Measurements from ENCODE around the gene FAM170A.

Gene FAM170A

GRCh38 chr5:119629339-119629738 lies at the start of gene FAM170A:
Gene FAM170A, plus strand, starts transcription at chr5:119629558. Its CDS starts 211 bp downstream, at chr5:119629769.
- DNase-seq (ENCODE audit: low read depth in 2 of 2) = no peak

GRCh38 chr5:119582987-119583386 lies 46.4 kb upstream of the FAM170A start:
- DNase-seq (ENCODE audit: low read depth in 2 of 2) = no peak

GRCh38 chr5:119583684-119584083 lies 45.7 kb upstream of the FAM170A start:
- DNase-seq (ENCODE audit: low read depth in 2 of 2) = no peak

GRCh38 chr5:119596046-119596445 lies 33.3 kb upstream of the FAM170A start:
- no peak for DNase-seq (ENCODE audit: low read depth in 2 of 2)

- no peak for DNase-seq (ENCODE audit: low read depth in 2 of 2)
These were observed 31.5 kb upstream of the FAM170A start for GRCh38 chr5:119597728-119598298.

- DNase-seq (ENCODE audit: low read depth in 2 of 2) = no peak
These were observed 15.4 kb upstream of the FAM170A start for GRCh38 chr5:119613937-119614336.

GRCh38 chr5:119614838-119615237 lies 14.5 kb upstream of the FAM170A start:
- no peak for DNase-seq (ENCODE audit: low read depth in 2 of 2)

GRCh38 chr5:119626086-119626485 lies 3.3 kb upstream of the FAM170A start:
- no peak for DNase-seq (ENCODE audit: low read depth in 2 of 2)

- no peak for DNase-seq (ENCODE audit: low read depth in 2 of 2)
These were observed 1.5 kb downstream of the FAM170A start for GRCh38 chr5:119630752-119631440.

GRCh38 chr5:119631660-119632059 lies 2.3 kb downstream of the FAM170A start:
- DNase-seq (ENCODE audit: low read depth in 2 of 2) = no peak

GRCh38 chr5:119651486-119651885 lies 22.1 kb downstream of the FAM170A start:
- no peak for DNase-seq (ENCODE audit: low read depth in 2 of 2)

GRCh38 chr5:119655061-119655460 lies 25.7 kb downstream of the FAM170A start:
- no peak for DNase-seq (ENCODE audit: low read depth in 2 of 2)

- no peak for DNase-seq (ENCODE audit: low read depth in 2 of 2)
These were observed 26.7 kb downstream of the FAM170A start for GRCh38 chr5:119656023-119656422.

- DNase-seq (ENCODE audit: low read depth in 2 of 2) = no peak
These were observed 37.2 kb downstream of the FAM170A start for GRCh38 chr5:119666542-119666941.

GRCh38 chr5:119678351-119679028 lies 49.1 kb downstream of the FAM170A start:
- DNase-seq (ENCODE audit: low read depth in 2 of 2) = no peak

- no peak for DNase-seq (ENCODE audit: low read depth in 2 of 2)
These were observed 50.7 kb downstream of the FAM170A start for GRCh38 chr5:119680080-119680479.

- no peak for DNase-seq (ENCODE audit: low read depth in 2 of 2)
These were observed 52.4 kb downstream of the FAM170A start for GRCh38 chr5:119681734-119682133.

- no peak for DNase-seq (ENCODE audit: low read depth in 2 of 2)
These were observed 53.0 kb downstream of the FAM170A start for GRCh38 chr5:119682372-119682771.

All from stimulated activated CD4-positive, alpha-beta T cell treated with anti-CD3 and anti-CD28 coated beads, Interleukin-1b, Interleukin-23, amount 100 ng/mL, for 1 hour (primary cell).